Stimulated activated CD4-positive, alpha-beta T cell treated with anti-CD3 and anti-CD28 coated beads, Interleukin-1b, Interleukin-23, amount 100 ng/mL, for 24 hours (primary cell): ENCODE measurements around the gene ANKS4B.
"Not testable (repeated sequence)": the region's sequence is repeated elsewhere in the genome, so short reads cannot be mapped to it uniquely, and the experiment has no call there.

Experiments used
- DNase-seq, 4 experiments: peaks; one replicate each; pipeline ENCODE4 v3.0.0-alpha.2; 2020; ENCODE audit warnings: low read depth in 4 of 4, low spot score in 1 of 4

The ANKS4B gene

DNA sequence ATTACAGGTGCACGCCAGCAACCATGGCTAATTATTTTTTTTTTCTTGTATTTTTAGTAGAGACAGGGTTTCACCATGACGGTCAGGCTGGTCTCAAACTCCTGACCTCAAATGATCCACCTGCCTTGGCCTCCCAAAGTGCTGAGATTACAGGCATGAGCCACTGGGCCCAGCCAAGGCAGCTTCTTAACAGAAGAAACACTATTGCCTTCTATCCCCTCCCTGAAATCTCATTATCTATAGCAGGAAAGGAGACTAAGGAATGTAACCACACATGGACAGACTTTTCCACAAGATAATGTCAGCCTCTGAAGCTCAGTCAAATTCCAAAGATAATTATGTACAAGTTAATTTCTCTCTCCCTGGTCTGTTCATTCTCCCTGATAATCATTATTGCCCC lies 16.4 kb upstream of the ANKS4B start:
- DNase-seq: no peak

DNA sequence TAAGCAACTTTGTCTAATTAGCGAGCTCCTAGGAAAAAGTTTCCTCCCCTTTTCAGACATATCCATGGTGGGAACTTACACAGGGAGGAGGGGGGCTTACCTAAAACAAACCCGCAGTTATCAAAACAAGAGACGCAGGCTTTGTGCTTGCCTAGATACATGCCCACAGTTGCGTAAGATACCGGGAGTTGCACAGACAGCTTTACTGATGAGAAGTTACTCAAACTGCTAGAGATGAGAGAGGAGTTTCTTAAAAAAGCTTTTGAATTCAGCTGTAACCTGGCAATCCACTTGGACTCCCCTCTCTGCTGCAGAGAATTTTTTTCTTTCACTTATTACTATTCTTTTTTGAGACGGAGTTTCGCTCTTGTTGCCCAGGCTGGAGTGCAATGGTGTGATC lies 15.3 kb upstream of the ANKS4B start:
- DNase-seq: no peak

DNA sequence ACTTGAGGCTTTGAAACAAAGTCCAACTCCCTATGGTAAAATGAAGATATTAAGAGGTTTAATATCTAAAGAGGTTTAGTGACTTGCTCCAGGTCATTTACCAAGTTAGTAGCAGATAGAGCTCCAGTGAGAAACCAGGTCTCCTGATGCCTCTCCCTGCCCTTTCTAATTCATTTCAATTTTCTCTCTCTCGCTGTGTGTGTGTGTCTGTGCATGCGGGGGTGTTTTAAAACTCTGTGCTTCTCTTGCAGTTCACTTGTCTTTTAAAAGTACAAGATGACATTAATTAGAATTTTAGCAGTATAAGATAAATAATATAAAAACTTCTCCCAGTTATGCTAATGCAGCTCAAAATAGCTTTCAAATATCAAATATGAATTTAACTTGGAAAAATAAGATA lies 13.9 kb upstream of the ANKS4B start:
- DNase-seq: no peak

DNA sequence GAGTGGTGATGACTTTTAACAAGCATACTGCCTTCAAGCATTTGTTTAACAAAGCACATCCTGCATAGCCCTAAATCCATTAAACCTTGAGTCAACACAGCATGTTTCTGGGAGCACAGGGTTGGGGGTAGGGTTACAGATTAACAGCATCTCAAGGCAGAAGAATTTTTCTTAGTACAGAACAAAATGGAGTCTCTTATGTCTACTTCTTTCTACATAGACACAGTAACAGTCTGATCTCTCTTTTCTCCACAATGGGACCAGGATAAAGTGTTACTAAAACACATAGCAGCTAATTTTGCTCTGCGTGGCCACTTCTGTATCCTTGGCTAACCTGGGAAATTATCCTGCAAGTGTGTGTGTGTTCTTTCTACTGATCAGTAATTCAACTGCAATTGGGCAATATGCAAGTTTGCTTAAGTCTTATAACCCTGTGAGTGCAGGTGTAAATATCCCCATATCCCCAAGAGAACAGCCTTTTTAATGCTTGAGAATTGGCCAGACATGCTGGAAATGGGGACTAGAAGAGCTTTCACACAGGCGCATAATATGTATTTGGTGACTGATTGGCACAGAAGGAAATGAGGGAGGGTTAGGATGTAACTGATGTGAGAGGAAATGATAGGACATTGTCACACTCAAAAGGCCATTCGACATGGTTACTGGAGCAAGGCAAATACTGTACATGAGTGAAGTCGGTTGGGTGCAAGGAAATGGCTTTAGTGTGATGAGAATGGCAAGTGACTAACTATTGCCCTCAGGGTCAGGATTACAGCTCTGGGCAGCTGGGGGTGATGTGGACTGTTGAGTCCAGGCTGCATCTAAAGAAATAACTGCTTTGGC lies 10.8 kb upstream of the ANKS4B start:
- no peak for DNase-seq

DNA sequence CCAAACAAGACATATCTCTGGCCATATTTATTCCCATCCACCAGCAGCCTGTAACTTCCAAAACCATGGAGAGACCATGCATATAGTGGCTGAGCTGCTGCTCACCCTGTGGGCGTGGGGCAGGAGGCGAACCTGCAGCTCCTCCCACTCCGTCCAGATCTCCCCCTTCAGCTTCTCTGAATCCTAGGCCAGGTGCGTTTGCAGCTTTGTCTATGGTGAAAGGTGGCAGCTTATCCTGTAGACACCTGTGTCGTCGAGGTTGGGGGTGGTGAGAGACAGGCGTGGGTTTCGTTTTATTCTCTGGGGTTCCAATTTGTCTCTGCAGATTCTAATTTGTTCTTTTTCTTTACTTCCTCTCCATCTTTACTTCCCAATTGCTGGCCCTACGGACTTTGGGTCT lies 9.7 kb upstream of the ANKS4B start:
- no peak for DNase-seq

DNA sequence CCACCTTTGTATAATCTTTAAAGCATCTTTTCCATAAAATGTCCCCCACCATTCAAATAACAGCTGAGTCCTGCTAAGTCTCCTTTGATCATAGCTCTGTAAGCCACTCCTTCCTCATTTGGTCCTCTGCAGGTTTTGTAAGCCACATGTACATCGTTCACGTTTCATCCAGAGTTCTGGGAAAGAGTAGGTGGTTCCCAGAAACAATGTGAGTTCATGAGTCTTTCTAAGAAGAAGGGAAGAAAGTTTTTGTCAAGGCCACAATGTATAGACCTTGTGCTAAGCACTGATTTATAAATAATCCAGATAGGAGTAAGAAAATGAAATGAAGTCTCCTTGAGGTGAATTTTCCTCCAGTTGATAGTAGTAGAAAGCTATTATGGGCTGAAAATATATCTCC lies 8.7 kb upstream of the ANKS4B start:
- no peak for DNase-seq

DNA sequence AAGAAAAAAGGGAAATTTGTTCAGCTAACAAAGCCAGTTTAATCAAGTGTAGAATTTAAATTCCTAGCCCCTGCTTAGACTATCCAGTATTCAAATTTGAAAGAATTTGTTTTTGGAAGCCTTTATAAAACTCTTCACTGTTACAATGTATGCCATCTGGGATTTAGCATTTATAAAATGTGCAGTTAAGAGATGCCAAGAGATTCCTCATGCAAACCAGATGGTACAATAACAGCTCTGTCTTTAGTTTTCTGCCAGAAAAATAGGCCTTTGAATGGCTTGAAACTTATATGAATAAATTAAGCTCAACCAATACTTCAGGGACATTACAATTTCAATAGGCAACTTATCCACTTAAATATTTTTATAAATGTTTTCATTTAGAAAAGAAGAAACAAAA lies 6.8 kb upstream of the ANKS4B start:
- no peak for DNase-seq

DNA sequence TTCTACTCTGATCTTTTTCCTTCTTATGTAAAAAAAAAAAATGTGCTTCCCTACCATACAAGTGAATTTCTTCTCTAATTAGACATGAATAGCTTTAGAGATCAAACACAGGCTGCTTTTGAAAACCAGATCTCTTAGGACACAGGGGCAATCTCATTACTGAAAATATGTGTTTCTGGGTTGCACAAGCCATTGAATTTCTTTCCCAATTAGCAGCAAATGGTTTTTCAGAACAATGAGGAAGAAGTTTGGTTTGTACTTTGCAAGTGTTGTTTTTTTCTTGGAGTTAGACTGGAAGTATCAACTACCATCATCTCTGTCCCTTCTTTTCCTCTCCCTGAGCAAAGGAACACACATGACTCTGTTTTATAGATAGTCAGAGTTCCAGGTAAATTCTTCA lies 5.6 kb upstream of the ANKS4B start:
- no peak for DNase-seq

DNA sequence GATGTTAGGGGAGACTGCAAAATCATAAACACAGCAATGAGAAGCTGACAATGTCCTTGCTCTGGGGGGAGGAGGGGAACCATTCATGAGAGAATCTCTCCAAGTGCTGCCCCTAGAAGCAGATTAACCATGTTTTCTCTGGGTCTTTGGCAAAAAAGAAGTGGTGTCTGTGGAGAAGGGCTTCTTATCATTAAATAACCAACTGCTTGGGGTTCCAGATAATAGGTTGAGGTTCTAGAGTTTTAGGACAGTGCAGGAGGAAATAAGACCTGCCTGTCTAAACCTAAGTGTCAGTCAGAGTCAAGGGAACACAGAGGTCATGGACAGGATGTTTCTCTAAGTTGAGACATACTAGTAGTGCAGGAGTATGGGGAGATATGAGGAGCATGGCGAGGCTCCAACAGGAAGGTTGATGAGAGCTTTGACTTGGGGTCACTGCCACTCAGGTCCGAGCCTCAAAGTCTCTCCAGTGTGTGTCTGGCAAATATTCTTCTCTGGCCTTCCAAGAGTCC lies 5.1 kb upstream of the ANKS4B start:
- DNase-seq: no peak

DNA sequence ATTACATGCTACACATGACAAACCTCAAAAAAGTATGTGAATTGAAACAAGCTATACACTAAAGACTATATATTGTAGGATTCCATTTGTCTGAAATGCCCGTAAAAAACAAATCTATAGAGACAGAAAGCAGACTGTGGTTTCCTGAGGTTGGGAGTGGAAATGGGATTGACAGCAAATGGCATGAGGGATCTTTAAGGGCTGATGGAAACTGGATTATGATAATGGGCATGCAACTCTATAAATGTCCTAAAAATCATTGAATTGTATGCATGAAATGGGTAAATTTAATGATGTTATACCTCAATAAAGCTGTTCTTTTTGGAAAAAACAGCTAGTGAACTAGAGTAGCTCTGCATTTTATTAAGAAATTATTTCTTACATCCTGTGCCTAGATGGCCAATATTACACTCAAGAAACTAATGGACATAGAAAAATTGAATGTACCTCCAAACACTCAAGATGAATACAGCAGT lies 416 bp upstream of the ANKS4B start:
- no peak for DNase-seq

DNA sequence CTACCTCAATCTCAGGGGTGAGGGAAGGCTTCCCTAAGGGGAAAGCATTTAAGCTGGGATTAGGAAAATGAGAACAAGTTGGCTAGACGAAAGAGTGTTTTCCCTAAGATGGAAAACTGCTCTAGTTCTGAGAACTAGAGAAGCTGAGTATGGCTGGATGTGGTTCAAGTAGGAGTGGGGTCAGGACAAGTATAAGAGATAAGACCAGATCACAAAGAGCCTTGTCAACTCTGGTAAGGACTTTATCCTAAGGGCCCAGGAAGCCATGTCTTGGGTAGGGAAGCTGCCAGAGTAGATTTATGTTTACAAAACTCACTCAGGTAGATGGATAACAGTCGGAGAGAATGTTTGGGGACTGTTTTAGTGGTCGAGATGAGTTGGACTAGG lies 1.7 kb downstream of the ANKS4B start:
- DNase-seq: no peak

DNA sequence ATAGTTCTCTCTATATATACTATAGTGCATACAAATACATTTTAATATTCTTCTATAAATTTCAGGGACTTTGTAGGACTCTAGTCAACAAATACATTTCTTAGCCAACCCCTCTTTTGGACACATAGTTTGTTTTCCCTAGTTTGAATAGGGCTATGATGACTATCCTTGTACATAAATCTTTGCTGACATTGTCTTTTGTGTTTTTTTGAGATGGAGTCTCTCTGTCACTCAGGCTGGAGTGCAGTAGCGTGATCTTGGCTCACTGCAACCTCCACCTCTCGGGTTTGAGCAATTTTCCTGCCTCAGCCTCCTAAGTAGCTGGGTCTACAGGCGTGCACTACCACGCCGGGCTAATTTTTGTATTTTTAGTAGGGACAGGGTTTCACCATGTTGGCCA lies 3.3 kb downstream of the ANKS4B start:
- no peak for DNase-seq

DNA sequence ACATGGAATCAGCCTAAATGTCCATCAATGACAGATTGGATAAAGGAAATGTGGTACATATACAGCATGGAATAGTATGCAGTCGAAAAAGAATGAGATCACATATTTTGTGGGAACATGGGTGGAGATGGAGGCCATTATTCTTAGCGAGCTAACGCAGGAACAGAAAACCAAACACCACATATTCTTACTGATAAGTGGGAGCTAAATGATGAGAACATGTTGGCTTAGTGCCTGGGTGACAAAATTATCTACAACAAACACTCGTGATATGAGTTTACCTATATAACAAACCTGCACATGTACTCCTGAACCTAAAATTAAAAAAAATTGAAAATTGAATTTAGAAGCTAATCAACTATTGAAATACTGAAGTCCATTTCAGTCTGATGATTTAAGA lies 6.1 kb downstream of the ANKS4B start:
- no peak for DNase-seq

DNA sequence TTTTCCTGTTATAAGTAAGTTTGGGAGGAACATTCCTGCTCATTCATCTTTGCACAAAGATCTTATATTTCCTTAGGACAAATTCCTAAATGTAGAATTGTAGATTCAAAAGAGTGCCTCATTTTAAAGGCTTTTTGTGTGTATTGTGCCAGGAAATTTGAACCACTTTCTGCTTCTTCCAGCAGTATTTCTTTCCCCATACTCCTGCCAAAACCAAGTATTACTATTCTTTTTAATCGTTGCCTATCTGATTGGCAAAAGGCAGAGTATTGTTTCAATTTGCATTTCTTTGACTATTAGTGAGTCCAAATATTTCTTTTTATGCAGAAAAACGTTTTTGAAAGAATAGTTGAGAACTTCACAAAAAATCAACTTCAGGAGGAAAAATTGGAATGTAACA lies 9.3 kb downstream of the ANKS4B start:
- no peak for DNase-seq

DNA sequence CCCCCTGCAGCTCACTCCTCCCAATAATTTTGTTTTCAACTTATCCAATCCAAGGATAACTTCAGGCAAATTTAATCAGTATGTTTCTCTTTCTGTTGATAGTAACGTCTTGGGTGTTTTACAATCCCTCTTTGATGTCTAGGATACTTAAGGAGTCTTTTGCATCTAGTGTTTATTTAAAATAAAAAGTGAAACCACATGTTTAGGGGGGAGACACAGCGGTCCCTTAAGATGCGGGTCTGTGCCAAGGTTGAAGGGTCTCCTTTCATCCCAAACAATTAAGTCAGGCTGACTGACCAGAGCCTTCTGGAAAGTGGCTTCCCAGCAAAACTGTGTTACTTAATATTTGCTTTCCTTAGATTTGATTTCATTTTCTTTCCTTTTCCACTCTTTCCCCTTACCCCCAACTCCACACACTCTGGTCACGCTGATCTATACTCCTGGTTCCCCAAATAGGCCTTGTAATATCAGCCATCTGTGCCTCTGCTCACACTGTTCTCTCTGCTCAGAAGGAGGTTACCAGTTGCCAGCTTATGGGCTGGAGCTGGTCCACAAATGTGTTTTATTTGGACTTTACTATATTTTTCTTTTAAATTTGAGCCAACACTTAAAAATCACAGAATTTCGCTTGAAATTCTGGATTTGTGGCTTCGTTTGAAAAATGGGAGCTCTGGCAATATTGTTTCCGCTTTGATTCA lies 11.2 kb downstream of the ANKS4B start:
- DNase-seq: no peak

DNA sequence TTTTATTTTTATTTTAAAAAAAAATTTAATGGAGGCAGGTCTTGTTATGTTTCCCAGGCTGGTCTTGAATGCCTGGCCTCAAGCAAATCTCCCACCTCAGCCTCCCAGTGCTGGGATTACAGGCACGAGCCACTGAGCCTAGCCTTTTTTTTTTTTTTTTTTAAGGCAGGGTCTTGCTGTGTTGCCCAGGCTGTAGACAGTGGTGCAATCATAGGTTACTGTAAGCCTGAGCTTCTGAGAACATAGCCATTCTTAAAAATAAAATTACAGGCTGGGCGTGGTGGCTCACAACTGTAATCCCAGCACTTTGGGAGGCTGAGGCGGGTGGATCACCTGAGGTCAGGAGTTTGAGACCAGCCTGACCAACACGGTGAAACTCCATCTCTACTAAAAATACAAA lies 14.7 kb downstream of the ANKS4B start:
- not testable (repeated sequence) for DNase-seq

DNA sequence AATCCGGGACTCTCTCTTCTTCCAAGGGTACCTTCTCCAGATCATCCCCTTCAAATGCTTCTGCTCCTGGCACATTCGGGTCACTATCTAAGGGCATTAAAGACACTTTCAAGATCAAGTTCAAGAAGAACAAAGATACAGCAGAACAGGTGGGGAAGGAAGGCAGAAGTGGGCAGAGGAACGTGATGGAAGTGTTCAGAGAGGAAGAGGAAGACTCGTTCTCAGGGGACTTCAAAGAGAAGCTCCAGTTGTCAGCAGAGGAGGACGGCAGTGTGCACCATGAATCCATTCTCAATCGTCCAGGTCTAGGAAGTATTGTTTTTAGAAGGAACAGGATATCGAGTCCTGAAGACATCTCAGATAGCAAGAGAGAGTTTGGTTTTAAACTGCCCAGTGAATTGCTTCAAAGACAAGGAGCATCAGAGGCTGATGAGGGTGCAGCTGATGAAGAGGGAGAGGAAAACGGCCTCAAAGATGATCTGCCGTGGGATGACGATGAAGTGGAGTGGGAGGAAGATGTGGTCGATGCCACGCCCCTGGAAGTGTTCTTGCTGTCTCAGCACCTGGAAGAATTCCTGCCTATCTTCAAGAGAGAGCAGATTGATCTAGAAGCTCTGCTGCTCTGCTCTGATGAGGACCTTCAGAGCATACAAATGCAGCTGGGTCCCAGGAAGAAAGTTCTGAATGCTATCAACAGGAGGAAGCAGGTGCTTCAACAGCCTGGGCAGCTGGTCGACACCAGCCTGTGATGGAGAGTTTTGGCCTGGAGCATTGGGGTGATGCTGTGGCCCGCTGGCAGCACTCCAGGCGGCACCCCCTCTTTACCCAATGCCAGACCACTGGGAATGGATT lies 16.8 kb downstream of the ANKS4B start:
- DNase-seq: no peak

DNA sequence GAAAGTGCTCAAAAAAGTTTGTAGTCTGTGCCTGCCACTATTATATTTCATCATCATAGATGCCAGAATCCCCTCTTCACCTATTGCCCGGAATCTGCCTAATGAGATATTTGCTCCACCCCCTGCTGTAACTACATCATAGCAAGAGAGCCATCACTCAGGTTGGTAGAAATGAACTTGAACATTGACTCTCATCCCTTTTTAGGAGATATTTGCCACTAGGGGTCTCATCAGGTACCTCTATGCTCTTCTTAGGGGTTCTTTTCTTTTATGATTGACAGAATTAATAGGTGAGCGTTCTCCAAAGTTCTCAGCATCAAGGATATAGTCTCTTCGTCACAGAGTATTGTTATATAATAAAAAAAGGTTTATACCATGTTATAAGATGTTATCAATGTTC lies 20.0 kb downstream of the ANKS4B start:
- no peak for DNase-seq

DNA sequence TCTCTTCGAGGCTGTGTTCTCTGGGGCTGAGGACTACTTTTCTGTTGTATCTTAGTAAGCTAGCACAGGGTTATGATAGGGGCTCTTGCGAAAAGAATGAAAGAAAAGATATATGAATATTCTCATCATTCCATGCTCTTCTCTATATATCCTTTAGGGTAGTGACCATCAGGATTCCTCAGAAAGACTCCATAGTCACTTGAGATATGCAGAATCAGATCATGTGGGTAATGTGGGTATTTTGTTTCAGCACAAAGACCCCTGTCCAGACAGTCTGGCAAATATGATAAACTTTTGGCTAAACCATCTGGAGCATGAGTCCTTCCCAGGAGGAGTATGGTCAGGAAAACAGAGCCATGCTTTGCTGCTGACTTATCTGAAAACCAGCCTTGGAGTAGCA lies 23.1 kb downstream of the ANKS4B start:
- no peak for DNase-seq

DNA sequence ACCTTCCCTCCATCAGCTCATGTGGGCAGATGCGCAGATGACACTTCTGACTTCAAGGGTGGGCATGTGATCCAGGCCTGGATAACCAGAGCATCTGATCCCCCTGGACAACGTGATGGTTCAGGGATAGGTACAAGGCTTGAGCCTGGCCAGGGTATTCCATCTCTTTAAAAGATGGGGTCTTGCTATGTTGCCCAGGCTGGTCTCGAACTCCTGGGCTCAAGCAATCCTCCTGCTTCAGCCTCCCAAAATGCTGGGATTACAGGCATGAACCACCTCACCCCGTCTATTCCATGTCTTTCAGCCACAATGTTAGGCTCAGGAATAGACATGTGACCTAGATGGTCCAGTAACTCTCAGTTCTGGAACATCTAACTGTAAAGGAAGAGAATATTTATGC lies 23.8 kb downstream of the ANKS4B start:
- no peak for DNase-seq
